GM12892 (cell line): Measurements from ENCODE around the gene SESTD1.

Experiments
- POLR2A ChIP-seq: IDR thresholded peaks from 2 replicates; pipeline ENCODE4 v1.6.1; 2011; ENCODE audit warnings: low read depth, low read length, control low read depth
- POLR2AphosphoS5 ChIP-seq: IDR thresholded peaks from 2 replicates; pipeline ENCODE4 v1.6.1; 2011; ENCODE audit warnings: low read depth, low read length, control low read depth
- TAF1 ChIP-seq: IDR thresholded peaks from 2 replicates; pipeline ENCODE4 v1.6.1; 2011; ENCODE audit warnings: low read depth, mild to moderate bottlenecking, control low read depth, low read length, borderline replicate concordance

GRCh38 chr2:179237209-179237946 is 27.3 kb downstream of the SESTD1 start:
- TF ChIP-seq POLR2A (no peak), POLR2AphosphoS5 (no peak), TAF1 (no peak)
